Activated naive CD4-positive, alpha-beta T cell treated with anti-CD3 and anti-CD28 coated beads for 36 hours (primary cell): ENCODE data around the gene KNG1. TPM values are rescaled to one million over a fixed set of nuclear protein-coding genes. Genes with fewer than 3 reads are reported as not detected.

ENCODE experiments used
- CTCF ChIA-PET: fragments of 350-600 bp; sonication (Branson Sonifier 250); formaldehyde crosslinking; loops from one replicate; lab custom pipeline; 2021; ENCODE audit warnings: antibody characterized with exemption; lab: Charles Lee
- DNase-seq: peaks from one replicate; pipeline ENCODE4 v3.0.0-alpha.2; 2020
- H3K27ac Mint-ChIP-seq: one replicate; pipeline ENCODE4 v1.8.0; 2021; ENCODE audit warnings: mild to moderate bottlenecking, mixed read lengths
- H3K27me3 Mint-ChIP-seq: one replicate; pipeline ENCODE4 v1.8.0; 2021; ENCODE audit warnings: low read depth, mixed read lengths
- H3K36me3 Mint-ChIP-seq: one replicate; pipeline ENCODE4 v1.8.0; 2021; ENCODE audit warnings: low read depth, mixed read lengths
- H3K4me1 Mint-ChIP-seq: one replicate; pipeline ENCODE4 v1.8.0; 2021; ENCODE audit warnings: low read depth, mixed read lengths
- H3K4me3 Mint-ChIP-seq: one replicate; pipeline ENCODE4 v1.8.0; 2021; ENCODE audit warnings: mild to moderate bottlenecking, moderate library complexity, mixed read lengths
- H3K9me3 Mint-ChIP-seq: one replicate; pipeline ENCODE4 v1.8.0; 2021; ENCODE audit warnings: mixed read lengths
- intact Hi-C: fragments of 100-400 bp; cut with micrococcal nuclease; formaldehyde crosslinking; loops from one replicate; pipeline ENCODE4 v1.15.1; 2023
- total RNA-seq, 2 experiments: library from RNA; stranded (reverse); gene quantifications; one replicate each; pipeline ENCODE4 v1.2.3, GENCODE V29; 2021

Gene KNG1
- total RNA-seq, 2 experiments from 2014 or later = not detected

GRCh38 chr3:186783731-186784515, 66.8 kb downstream of the KNG1 start:
- peak; percentile 83 for DNase-seq
- CTCF ChIA-PET = interaction anchor here (0.6 to 1.9 kb wide), 5 partner anchors 12 to 251 kb away, joined by 3 to 6 read pairs (median 4); no protein-coding TSS in a partner anchor
- no peaks in the 10 kb centered on the region for H3K9me3 Mint-ChIP-seq
- peaks cover 37% of the 10 kb centered on the region for H3K4me1 Mint-ChIP-seq
- H3K4me3 Mint-ChIP-seq = peak overlapping the region; percentile 99
- H3K27ac Mint-ChIP-seq = peak overlapping the region; percentile 100
- peaks cover 3% of the 10 kb centered on the region for H3K27me3 Mint-ChIP-seq
- intact Hi-C loops = loop anchor here (1.0 to 5.0 kb wide), 8 partner anchors 12 to 847 kb away; partner anchors contain the start of genes DNAJB11, RFC4 and ST6GAL1
- H3K36me3 Mint-ChIP-seq = peaks cover 56% of the 10 kb centered on the region

GRCh38 chr3:186784820-186785494, 67.8 kb downstream of the KNG1 start:
- CTCF ChIA-PET = interaction anchor here (1.8 to 1.9 kb wide), 2 partner anchors 168 to 170 kb away, joined by 6 read pairs; no protein-coding TSS in a partner anchor
- intact Hi-C loops = loop anchor here (5.0 kb wide), 2 partner anchors 147 to 242 kb away; partner anchors contain the start of gene ST6GAL1
- Mint-ChIP-seq H3K9me3 (no peaks in the 10 kb centered on the region), H3K36me3 (peaks cover 60% of the 10 kb centered on the region), H3K27ac (peak overlapping the region; percentile 100), H3K4me3 (peak overlapping the region; percentile 99), H3K4me1 (peaks cover 40% of the 10 kb centered on the region), H3K27me3 (peaks cover 3% of the 10 kb centered on the region)
- DNase-seq = no peak

- Mint-ChIP-seq H3K36me3 (peaks cover 61% of the 10 kb centered on the region), H3K9me3 (no peaks in the 10 kb centered on the region), H3K4me1 (peaks cover 40% of the 10 kb centered on the region), H3K27ac (peak overlapping the region; percentile 100), H3K27me3 (peaks cover 3% of the 10 kb centered on the region), H3K4me3 (peak overlapping the region; percentile 99)
- intact Hi-C loops = no loop called here
- CTCF ChIA-PET = interaction anchor here (1.8 to 1.9 kb wide), 2 partner anchors 169 to 171 kb away, joined by 6 read pairs; no protein-coding TSS in a partner anchor
- no peak for DNase-seq
Observed at GRCh38 chr3:186785495-186786018, 68.4 kb downstream of the KNG1 start.

- intact Hi-C loops = no loop called here
- peaks cover 65% of the 10 kb centered on the region for H3K36me3 Mint-ChIP-seq
- no peaks in the 10 kb centered on the region for H3K9me3 Mint-ChIP-seq
- no peak for DNase-seq
- peak overlapping the region; percentile 100 for H3K27ac Mint-ChIP-seq
- CTCF ChIA-PET = no interaction called here
- H3K27me3 Mint-ChIP-seq = peaks cover 3% of the 10 kb centered on the region
- H3K4me1 Mint-ChIP-seq = peaks cover 44% of the 10 kb centered on the region
- peak overlapping the region; percentile 99 for H3K4me3 Mint-ChIP-seq
Observed at GRCh38 chr3:186786922-186787321, 69.8 kb downstream of the KNG1 start.

GRCh38 chr3:186787642-186788481, 70.7 kb downstream of the KNG1 start:
- DNase-seq = no peak
- peaks cover 66% of the 10 kb centered on the region for H3K36me3 Mint-ChIP-seq
- intact Hi-C loops = no loop called here
- peak overlapping the region; percentile 99 for H3K4me3 Mint-ChIP-seq
- H3K4me1 Mint-ChIP-seq = peaks cover 39% of the 10 kb centered on the region
- H3K27me3 Mint-ChIP-seq = peaks cover 3% of the 10 kb centered on the region
- CTCF ChIA-PET = no interaction called here
- no peaks in the 10 kb centered on the region for H3K9me3 Mint-ChIP-seq
- H3K27ac Mint-ChIP-seq = peak overlapping the region; percentile 100

GRCh38 chr3:186788482-186789370, 71.6 kb downstream of the KNG1 start:
- Mint-ChIP-seq H3K4me1 (peaks cover 39% of the 10 kb centered on the region), H3K36me3 (peaks cover 67% of the 10 kb centered on the region), H3K27ac (peak overlapping the region; percentile 6), H3K9me3 (no peaks in the 10 kb centered on the region), H3K27me3 (no peaks in the 10 kb centered on the region), H3K4me3 (peak overlapping the region; percentile 99)
- CTCF ChIA-PET = no interaction called here
- intact Hi-C loops = no loop called here
- no peak for DNase-seq

GRCh38 chr3:186789554-186790260, 72.5 kb downstream of the KNG1 start:
- CTCF ChIA-PET = no interaction called here
- Mint-ChIP-seq H3K4me1 (peaks cover 39% of the 10 kb centered on the region), H3K4me3 (peak overlapping the region; percentile 20), H3K36me3 (peaks cover 67% of the 10 kb centered on the region), H3K9me3 (no peaks in the 10 kb centered on the region), H3K27ac (peak overlapping the region; percentile 6), H3K27me3 (no peaks in the 10 kb centered on the region)
- intact Hi-C loops = no loop called here
- no peak for DNase-seq

GRCh38 chr3:186790261-186790981, 73.3 kb downstream of the KNG1 start:
- Mint-ChIP-seq H3K27ac (peak overlapping the region; percentile 56), H3K36me3 (peaks cover 62% of the 10 kb centered on the region), H3K4me1 (peaks cover 39% of the 10 kb centered on the region), H3K27me3 (no peaks in the 10 kb centered on the region), H3K9me3 (no peaks in the 10 kb centered on the region), H3K4me3 (no peak overlapping the region)
- intact Hi-C loops = no loop called here
- CTCF ChIA-PET = no interaction called here
- no peak for DNase-seq
